ENCODE data around the gene NR5A1. TPM values are rescaled to one million over a fixed set of nuclear protein-coding genes. Genes with fewer than 3 reads are reported as not detected.

The NR5A1 gene
- total RNA-seq, 1 donor from 2014 or later: not detected

GRCh38 chr9:124436320-124436719, 70.9 kb downstream of the NR5A1 start:
- no peak for ATAC-seq (ENCODE audit: poor library complexity)
- DNase-seq: no peak
- intact Hi-C loops (cut with DNase I): no loop called here

Other genes starting within 250 kb of the NR5A1 start
- gene NEK6, start 249.4 kb downstream of the NR5A1 start, total RNA-seq: 10.3 TPM
- 172 TPM for gene PSMB7, start 92.0 kb downstream of the NR5A1 start, total RNA-seq
- not detected for gene ADGRD2, start 56.9 kb downstream of the NR5A1 start, total RNA-seq

Measured in Right ventricle myocardium superior (tissue), 1 donor.